ENCODE results near the gene ELMOD1. TPM values are rescaled to one million over a fixed set of nuclear protein-coding genes. Genes with fewer than 3 reads are reported as not detected.

Gene ELMOD1
- total RNA-seq, 4 donors from 2014 or later, result not detected

DNA sequence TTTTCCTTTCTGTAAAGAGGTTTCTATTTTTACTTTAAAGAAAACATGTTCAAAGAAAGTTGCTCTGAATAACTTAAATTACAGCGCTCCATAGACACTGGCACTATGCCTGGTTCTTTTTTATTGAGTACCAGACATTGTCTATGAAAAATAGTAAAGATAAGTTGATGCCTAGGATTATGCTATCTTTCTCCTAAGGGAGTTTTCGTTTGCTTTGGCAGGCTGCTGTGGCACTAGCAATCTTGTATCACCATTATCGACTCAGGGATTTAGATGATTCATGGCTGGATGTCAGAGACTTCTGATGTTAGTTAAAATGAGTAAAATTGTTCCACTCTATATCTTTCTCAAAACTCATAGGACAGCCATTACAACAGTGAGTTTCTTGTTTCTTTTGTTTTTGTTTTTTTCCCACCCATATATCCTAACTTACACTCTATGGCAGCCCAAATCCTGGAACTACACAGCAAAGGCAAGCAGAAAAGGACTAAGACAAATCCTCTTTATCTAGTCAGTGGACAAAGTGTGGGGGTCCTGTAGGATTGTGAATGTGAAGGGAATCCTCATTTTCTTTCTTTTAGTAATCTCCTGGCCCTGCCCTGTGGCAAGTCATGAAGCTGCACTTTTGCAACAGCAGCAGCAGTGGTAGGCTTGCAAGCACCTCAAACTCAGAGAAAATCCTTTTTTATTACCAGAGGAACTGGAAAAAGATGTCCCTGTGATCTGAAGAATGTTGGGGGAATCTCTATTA is 100.2 kb downstream of the ELMOD1 start:
- no peaks in the 10 kb centered on the region for H3K27me3 ChIP-seq
- no peaks in the 10 kb centered on the region for H3K9me3 ChIP-seq
- no peak overlapping the region for H3K4me3 ChIP-seq (replicated peaks in 1 of 3)
- DNase-seq, result no peak
- H3K36me3 ChIP-seq, result no peaks in the 10 kb centered on the region
- H3K4me1 ChIP-seq, result no peaks in the 10 kb centered on the region
- WGBS, 2 donors, result 59 to 61% methylated on average over 3 of the region's 3 CpGs
- TF ChIP-seq, protein P1, sequence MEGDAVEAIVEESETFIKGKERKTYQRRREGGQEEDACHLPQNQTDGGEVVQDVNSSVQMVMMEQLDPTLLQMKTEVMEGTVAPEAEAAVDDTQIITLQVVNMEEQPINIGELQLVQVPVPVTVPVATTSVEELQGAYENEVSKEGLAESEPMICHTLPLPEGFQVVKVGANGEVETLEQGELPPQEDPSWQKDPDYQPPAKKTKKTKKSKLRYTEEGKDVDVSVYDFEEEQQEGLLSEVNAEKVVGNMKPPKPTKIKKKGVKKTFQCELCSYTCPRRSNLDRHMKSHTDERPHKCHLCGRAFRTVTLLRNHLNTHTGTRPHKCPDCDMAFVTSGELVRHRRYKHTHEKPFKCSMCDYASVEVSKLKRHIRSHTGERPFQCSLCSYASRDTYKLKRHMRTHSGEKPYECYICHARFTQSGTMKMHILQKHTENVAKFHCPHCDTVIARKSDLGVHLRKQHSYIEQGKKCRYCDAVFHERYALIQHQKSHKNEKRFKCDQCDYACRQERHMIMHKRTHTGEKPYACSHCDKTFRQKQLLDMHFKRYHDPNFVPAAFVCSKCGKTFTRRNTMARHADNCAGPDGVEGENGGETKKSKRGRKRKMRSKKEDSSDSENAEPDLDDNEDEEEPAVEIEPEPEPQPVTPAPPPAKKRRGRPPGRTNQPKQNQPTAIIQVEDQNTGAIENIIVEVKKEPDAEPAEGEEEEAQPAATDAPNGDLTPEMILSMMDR (IDR thresholded peaks at IDR 0.05), result no peak
- TF ChIP-seq POLR2A (IDR thresholded peaks at IDR 0.05), result no peak
- H3K27ac ChIP-seq, result no peak overlapping the region
- intact Hi-C loops (cut with DNase I), result loop anchor here (5.0 kb wide), 1 partner anchor 114 kb away; no protein-coding TSS in a partner anchor

DNA sequence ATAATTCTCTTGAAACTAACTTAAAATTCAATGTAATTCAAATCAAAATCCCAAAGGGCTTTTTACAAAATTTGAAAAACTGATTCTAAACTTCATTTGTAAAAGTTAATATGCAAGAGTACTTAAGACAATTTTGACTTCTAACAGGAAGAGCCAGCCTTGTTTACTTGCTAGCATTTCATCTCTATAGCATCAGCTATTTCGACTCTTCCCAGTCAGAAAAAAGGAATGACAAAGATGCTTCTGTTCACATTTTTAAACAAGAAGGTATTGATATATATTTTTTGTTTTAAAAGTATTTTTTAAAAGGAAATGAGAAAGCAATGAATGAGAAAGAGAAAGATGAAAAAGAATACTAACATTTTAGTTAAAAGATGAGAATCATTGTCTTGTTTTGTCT is 104.5 kb downstream of the ELMOD1 start:
- WGBS, 2 donors, result 65 to 81% methylated on average over 1 of the region's 1 CpG
- H3K9me3 ChIP-seq, result no peaks in the 10 kb centered on the region
- no peaks in the 10 kb centered on the region for H3K27me3 ChIP-seq
- intact Hi-C loops (cut with DNase I), result no loop called here
- no peak for TF ChIP-seq POLR2A (IDR thresholded peaks at IDR 0.05)
- TF ChIP-seq, protein P1 (IDR thresholded peaks at IDR 0.05), result no peak
- no peak for DNase-seq
- no peaks in the 10 kb centered on the region for H3K4me1 ChIP-seq
- H3K36me3 ChIP-seq, result no peaks in the 10 kb centered on the region
- H3K4me3 ChIP-seq (replicated peaks in 1 of 3), result no peak overlapping the region
- H3K27ac ChIP-seq, result no peak overlapping the region

DNA sequence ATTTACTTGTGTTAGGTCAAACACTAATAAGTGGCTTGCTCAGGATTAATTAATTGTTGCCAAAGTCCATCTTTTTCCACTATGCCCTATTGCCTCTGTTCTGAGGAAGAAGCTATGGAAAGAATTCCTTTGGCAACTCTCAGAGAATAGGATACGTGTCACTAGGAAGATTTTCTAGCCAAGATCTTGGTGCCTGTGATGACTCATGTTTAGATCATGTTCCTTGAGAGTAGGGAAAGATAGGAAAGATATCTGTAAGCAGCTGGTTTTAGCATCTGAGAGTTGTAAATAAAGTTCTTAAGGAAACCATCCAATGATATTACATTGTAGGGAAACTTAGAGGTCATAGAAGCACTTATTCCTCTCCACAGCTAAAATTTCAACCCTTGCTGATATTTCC is 105.2 kb downstream of the ELMOD1 start:
- Histone ChIP-seq H3K4me1 (no peaks in the 10 kb centered on the region), H3K27me3 (no peaks in the 10 kb centered on the region), H3K36me3 (no peaks in the 10 kb centered on the region), H3K4me3 (replicated peaks in 1 of 3) (no peak overlapping the region), H3K27ac (no peak overlapping the region), H3K9me3 (no peaks in the 10 kb centered on the region)
- TF ChIP-seq, protein P1 (IDR thresholded peaks at IDR 0.05), result no peak
- no peak for TF ChIP-seq POLR2A (IDR thresholded peaks at IDR 0.05)
- WGBS, 2 donors, result 32 to 37% methylated on average over 1 of the region's 1 CpG
- no peak for DNase-seq
- intact Hi-C loops (cut with DNase I), result no loop called here

DNA sequence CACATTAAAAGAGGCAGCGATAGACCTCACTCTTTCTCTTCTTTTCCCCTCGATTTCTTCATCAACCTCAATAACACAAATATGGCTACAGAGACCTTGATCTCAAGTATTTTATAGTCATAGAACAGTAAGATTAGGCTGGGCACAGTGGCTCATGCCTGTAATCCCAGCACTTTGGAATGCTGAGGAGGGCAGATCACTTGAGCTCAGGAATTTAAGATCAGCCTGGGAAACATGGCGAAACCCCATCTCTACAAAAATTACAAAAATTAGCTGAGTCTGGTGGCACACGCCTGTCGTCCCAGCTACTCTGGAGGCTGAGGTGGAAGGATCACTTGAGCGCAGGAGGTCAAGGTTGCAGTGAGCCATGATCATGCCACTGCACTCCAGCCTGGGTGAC is 106.3 kb downstream of the ELMOD1 start:
- intact Hi-C loops (cut with DNase I), result no loop called here
- no peaks in the 10 kb centered on the region for H3K4me1 ChIP-seq
- no peak for TF ChIP-seq POLR2A (IDR thresholded peaks at IDR 0.05)
- TF ChIP-seq, protein P1 (IDR thresholded peaks at IDR 0.05), result no peak
- H3K9me3 ChIP-seq, result no peaks in the 10 kb centered on the region
- no peaks in the 10 kb centered on the region for H3K36me3 ChIP-seq
- H3K27ac ChIP-seq, result no peak overlapping the region
- no peak for DNase-seq
- H3K27me3 ChIP-seq, result no peaks in the 10 kb centered on the region
- H3K4me3 ChIP-seq (replicated peaks in 1 of 3), result no peak overlapping the region
- WGBS, 2 donors, result 71 to 82% methylated on average over 6 of the region's 6 CpGs

DNA sequence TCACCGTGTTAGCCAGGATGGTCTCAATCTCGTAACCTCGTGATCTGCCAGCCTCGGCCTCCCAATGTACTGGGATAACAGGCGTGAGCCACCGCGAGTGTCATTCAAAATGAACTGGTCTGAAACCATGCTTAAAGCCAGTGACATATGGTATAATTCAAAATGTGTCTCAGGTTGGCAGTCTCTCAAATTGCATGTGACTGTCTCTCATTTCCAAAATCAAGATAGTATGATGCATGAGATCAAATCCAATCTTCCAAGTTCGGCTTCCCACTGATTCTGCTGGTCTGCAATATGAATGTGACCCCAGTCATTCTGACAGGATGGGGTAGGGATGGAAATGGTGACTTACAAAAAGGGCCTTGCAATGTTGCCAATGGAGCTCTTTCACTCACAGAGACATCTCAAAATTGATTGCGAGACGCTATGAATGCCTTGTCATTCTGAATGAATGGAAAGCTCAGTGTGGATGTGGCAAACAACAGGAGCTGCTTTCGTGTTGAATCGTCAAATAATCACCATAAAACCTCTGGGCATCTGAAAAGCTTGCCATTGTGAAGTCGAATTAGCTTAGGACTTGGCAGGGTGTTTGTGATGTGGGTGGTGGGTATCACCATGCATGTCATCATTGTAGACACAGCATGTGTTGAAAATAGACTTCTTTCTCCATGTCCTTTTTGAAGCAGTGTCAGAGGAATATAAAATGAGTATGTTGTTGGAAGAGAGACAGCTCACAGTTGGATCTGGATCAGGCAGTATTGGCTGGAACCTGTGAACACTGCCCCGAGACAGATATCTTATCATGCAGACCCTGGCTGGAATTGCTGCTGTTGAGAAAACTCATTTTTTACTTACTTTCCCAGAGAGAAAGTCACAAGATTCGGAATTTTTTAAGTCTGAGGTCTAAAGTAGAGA is 108.7 kb downstream of the ELMOD1 start:
- intact Hi-C loops (cut with DNase I), result no loop called here
- no peak for DNase-seq
- TF ChIP-seq, protein P1 (IDR thresholded peaks at IDR 0.05), result no peak
- no peak for TF ChIP-seq POLR2A (IDR thresholded peaks at IDR 0.05)
- WGBS, 2 donors, result 84 to 88% methylated on average over 15 of the region's 15 CpGs
- H3K36me3 ChIP-seq, result no peaks in the 10 kb centered on the region
- no peak overlapping the region for H3K4me3 ChIP-seq (replicated peaks in 1 of 3)
- no peaks in the 10 kb centered on the region for H3K4me1 ChIP-seq
- no peaks in the 10 kb centered on the region for H3K27me3 ChIP-seq
- no peak overlapping the region for H3K27ac ChIP-seq
- H3K9me3 ChIP-seq, result no peaks in the 10 kb centered on the region

All from thyroid gland (tissue), 4 donors.